ENCODE results near the gene WDR91.

WDR91 gene

GRCh38 chr7:135207406-135208101, 3.8 kb downstream of the WDR91 start:
- no peaks in the 10 kb centered on the region for H3K9me3 ChIP-seq (ENCODE audit: control insufficient read depth, low read length)
- H3K4me1 ChIP-seq (ENCODE audit: control insufficient read depth, insufficient read depth, low read length): peaks cover 11% of the 10 kb centered on the region
- no peak overlapping the region for H3K9ac ChIP-seq (ENCODE audit: low read length)
- no peaks in the 10 kb centered on the region for H3K27me3 ChIP-seq (replicated peaks; ENCODE audit: control insufficient read depth, insufficient read depth, low read length)
- peaks cover 14% of the 10 kb centered on the region for H3K36me3 ChIP-seq (ENCODE audit: control insufficient read depth, insufficient read depth, low read length, severe bottlenecking)
- no peak for DNase-seq (ENCODE audit: low read depth)
- no peak overlapping the region for H3K4me3 ChIP-seq (ENCODE audit: low read length)

GRCh38 chr7:135206941-135207391, 4.4 kb downstream of the WDR91 start:
- no peak for DNase-seq (ENCODE audit: low read depth)

GRCh38 chr7:135205850-135206249, 5.5 kb downstream of the WDR91 start:
- peaks cover 27% of the 10 kb centered on the region for H3K36me3 ChIP-seq (ENCODE audit: control insufficient read depth, insufficient read depth, low read length, severe bottlenecking)
- no peak for DNase-seq (ENCODE audit: low read depth)
- no peaks in the 10 kb centered on the region for H3K9me3 ChIP-seq (ENCODE audit: control insufficient read depth, low read length)
- H3K27me3 ChIP-seq (replicated peaks; ENCODE audit: control insufficient read depth, insufficient read depth, low read length): no peaks in the 10 kb centered on the region
- H3K4me1 ChIP-seq (ENCODE audit: control insufficient read depth, insufficient read depth, low read length): peaks cover 11% of the 10 kb centered on the region
- H3K9ac ChIP-seq (ENCODE audit: low read length): no peak overlapping the region
- H3K4me3 ChIP-seq (ENCODE audit: low read length): no peak overlapping the region

More at GRCh38 chr7:135206941-135207391, 4.4 kb downstream of the WDR91 start:
- Histone ChIP-seq H3K4me1 (ENCODE audit: control insufficient read depth, insufficient read depth, low read length) (peaks cover 11% of the 10 kb centered on the region), H3K36me3 (ENCODE audit: control insufficient read depth, insufficient read depth, low read length, severe bottlenecking) (peaks cover 18% of the 10 kb centered on the region), H3K4me3 (ENCODE audit: low read length) (no peak overlapping the region), H3K9ac (ENCODE audit: low read length) (no peak overlapping the region), H3K9me3 (ENCODE audit: control insufficient read depth, low read length) (no peaks in the 10 kb centered on the region), H3K27me3 (replicated peaks; ENCODE audit: control insufficient read depth, insufficient read depth, low read length) (no peaks in the 10 kb centered on the region)

DNA sequence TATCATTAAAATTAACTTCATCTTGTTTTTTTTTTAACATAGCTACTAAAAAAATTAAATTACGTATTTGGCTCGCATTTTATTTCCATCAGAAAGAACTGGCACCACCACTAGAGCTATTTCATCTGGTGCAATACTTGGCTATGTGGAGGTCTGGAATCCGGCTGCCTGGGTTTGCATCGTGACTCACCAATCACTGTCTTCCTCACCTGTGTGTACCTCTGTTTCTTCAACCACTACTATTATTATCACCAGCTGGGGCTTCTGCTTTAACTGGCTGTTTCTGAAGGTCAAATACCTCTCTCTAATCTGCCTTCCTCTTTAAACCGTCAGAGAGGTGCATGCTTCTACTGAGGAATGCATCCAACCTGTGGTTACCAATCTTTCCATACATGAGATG, 6.5 kb downstream of the WDR91 start:
- no peak overlapping the region for H3K9ac ChIP-seq (ENCODE audit: low read length)
- H3K9me3 ChIP-seq (ENCODE audit: control insufficient read depth, low read length): no peaks in the 10 kb centered on the region
- DNase-seq (ENCODE audit: low read depth): no peak
- peaks cover 4% of the 10 kb centered on the region for H3K4me1 ChIP-seq (ENCODE audit: control insufficient read depth, insufficient read depth, low read length)
- H3K4me3 ChIP-seq (ENCODE audit: low read length): no peak overlapping the region
- peaks cover 35% of the 10 kb centered on the region for H3K36me3 ChIP-seq (ENCODE audit: control insufficient read depth, insufficient read depth, low read length, severe bottlenecking)
- no peaks in the 10 kb centered on the region for H3K27me3 ChIP-seq (replicated peaks; ENCODE audit: control insufficient read depth, insufficient read depth, low read length)

- Histone ChIP-seq H3K27me3 (replicated peaks; ENCODE audit: control insufficient read depth, insufficient read depth, low read length) (no peaks in the 10 kb centered on the region), H3K9me3 (ENCODE audit: control insufficient read depth, low read length) (no peaks in the 10 kb centered on the region), H3K36me3 (ENCODE audit: control insufficient read depth, insufficient read depth, low read length, severe bottlenecking) (peaks cover 40% of the 10 kb centered on the region), H3K4me3 (ENCODE audit: low read length) (no peak overlapping the region), H3K9ac (ENCODE audit: low read length) (no peak overlapping the region), H3K4me1 (ENCODE audit: control insufficient read depth, insufficient read depth, low read length) (peaks cover under 1% of the 10 kb centered on the region)
- DNase-seq (ENCODE audit: low read depth): no peak
Observed at GRCh38 chr7:135204341-135204749, 7.0 kb downstream of the WDR91 start.

DNA sequence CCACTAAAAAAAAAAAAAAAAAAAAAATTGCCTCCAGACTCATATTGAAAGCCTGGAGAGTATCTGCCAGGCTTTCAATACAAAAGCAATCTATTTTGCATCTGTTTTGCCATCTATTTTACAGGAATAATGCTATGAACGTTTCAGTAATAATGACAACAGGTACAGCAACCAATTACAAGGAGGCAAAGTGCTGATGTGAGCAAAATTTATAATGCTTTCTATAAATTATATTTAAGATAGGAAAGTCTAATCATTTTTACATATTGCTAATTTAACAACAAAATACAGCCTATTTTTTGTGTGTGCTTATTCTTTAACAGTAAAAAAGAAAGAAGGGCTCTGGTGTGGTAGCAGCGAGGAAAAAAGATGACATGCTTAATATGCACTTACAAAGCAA, 10.0 kb downstream of the WDR91 start:
- Histone ChIP-seq H3K4me3 (ENCODE audit: low read length) (no peak overlapping the region), H3K27me3 (replicated peaks; ENCODE audit: control insufficient read depth, insufficient read depth, low read length) (no peaks in the 10 kb centered on the region), H3K9ac (ENCODE audit: low read length) (no peak overlapping the region), H3K36me3 (ENCODE audit: control insufficient read depth, insufficient read depth, low read length, severe bottlenecking) (peaks cover 62% of the 10 kb centered on the region), H3K4me1 (ENCODE audit: control insufficient read depth, insufficient read depth, low read length) (no peaks in the 10 kb centered on the region), H3K9me3 (ENCODE audit: control insufficient read depth, low read length) (no peaks in the 10 kb centered on the region)
- DNase-seq (ENCODE audit: low read depth): no peak

DNA sequence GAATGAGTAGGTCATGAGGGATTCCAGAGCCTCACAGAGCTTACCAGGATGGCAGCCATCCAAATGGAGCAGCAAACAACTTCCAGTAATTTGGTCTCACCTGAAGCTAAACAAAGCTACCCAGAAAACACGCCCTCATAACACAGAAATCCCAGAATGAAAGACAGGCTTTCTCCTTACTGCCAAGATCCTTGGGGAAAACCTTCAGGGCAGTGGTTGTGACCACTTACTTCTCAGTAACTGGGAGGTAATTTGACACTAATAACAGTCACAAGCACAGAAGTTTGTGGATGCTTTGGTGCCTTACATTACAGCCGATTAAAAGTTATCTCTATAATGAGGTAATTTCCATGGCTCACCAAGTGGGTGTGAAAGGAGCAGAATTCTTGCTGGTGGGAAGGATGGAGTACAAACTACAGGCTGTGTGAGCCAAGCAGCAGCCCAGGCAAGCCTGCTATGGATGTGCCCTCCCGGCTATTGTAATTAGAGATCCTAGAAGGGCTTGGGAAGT, 10.4 kb downstream of the WDR91 start:
- H3K9ac ChIP-seq (ENCODE audit: low read length): no peak overlapping the region
- H3K4me3 ChIP-seq (ENCODE audit: low read length): no peak overlapping the region
- no peak for DNase-seq (ENCODE audit: low read depth)
- no peaks in the 10 kb centered on the region for H3K4me1 ChIP-seq (ENCODE audit: control insufficient read depth, insufficient read depth, low read length)
- H3K36me3 ChIP-seq (ENCODE audit: control insufficient read depth, insufficient read depth, low read length, severe bottlenecking): peaks cover 66% of the 10 kb centered on the region
- H3K27me3 ChIP-seq (replicated peaks; ENCODE audit: control insufficient read depth, insufficient read depth, low read length): no peaks in the 10 kb centered on the region
- H3K9me3 ChIP-seq (ENCODE audit: control insufficient read depth, low read length): no peaks in the 10 kb centered on the region

- peaks cover 76% of the 10 kb centered on the region for H3K36me3 ChIP-seq (ENCODE audit: control insufficient read depth, insufficient read depth, low read length, severe bottlenecking)
- DNase-seq (ENCODE audit: low read depth): no peak
- H3K9me3 ChIP-seq (ENCODE audit: control insufficient read depth, low read length): no peaks in the 10 kb centered on the region
- no peaks in the 10 kb centered on the region for H3K27me3 ChIP-seq (replicated peaks; ENCODE audit: control insufficient read depth, insufficient read depth, low read length)
- no peak overlapping the region for H3K9ac ChIP-seq (ENCODE audit: low read length)
- H3K4me3 ChIP-seq (ENCODE audit: low read length): no peak overlapping the region
- H3K4me1 ChIP-seq (ENCODE audit: control insufficient read depth, insufficient read depth, low read length): peaks cover 2% of the 10 kb centered on the region
Observed at GRCh38 chr7:135199439-135199838, 11.9 kb downstream of the WDR91 start.

DNA sequence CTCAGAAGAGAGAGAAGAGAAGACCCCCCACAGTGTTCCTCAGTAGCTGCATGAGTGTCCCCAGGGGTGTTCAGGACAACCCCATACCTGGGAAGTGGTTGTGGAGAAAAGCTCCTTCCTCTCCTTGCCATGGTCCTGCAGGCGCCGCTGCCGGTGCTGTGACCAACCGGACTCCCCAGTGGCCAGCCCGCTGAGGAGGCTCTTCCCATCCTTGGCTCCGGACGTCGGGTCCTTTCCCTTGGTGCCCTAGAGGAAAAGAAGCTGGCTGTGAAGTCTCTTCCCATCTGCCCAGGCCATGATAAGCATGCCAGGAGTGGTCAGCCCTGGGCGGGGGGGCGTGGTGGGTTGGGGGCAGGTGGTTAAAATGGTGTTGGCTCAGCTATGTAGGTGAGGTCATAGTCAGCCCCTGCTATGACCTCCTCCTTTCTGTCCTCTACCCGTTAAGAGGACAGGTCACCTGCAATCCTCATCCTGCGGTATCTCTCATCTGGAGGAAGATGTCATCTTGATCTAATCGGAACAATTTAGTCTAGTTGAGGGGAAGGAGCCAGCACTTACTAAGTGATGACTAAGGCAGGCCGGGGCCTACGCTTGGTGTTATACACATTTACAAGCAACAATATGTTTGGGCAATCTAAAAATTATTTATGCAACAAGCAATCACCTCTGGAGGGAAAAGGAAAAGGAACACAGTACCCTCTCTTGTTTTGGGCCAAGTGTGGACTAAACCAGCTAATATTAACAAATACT, 13.2 kb downstream of the WDR91 start:
- peak; percentile 14 for DNase-seq (ENCODE audit: low read depth)
- no peak overlapping the region for H3K4me3 ChIP-seq (ENCODE audit: low read length)
- H3K9ac ChIP-seq (ENCODE audit: low read length): no peak overlapping the region
- no peaks in the 10 kb centered on the region for H3K27me3 ChIP-seq (replicated peaks; ENCODE audit: control insufficient read depth, insufficient read depth, low read length)
- no peaks in the 10 kb centered on the region for H3K9me3 ChIP-seq (ENCODE audit: control insufficient read depth, low read length)
- peaks cover 77% of the 10 kb centered on the region for H3K36me3 ChIP-seq (ENCODE audit: control insufficient read depth, insufficient read depth, low read length, severe bottlenecking)
- H3K4me1 ChIP-seq (ENCODE audit: control insufficient read depth, insufficient read depth, low read length): peaks cover 2% of the 10 kb centered on the region

- Histone ChIP-seq H3K9ac (ENCODE audit: low read length) (no peak overlapping the region), H3K27me3 (replicated peaks; ENCODE audit: control insufficient read depth, insufficient read depth, low read length) (no peaks in the 10 kb centered on the region), H3K4me1 (ENCODE audit: control insufficient read depth, insufficient read depth, low read length) (peaks cover 2% of the 10 kb centered on the region), H3K4me3 (ENCODE audit: low read length) (no peak overlapping the region), H3K9me3 (ENCODE audit: control insufficient read depth, low read length) (no peaks in the 10 kb centered on the region), H3K36me3 (ENCODE audit: control insufficient read depth, insufficient read depth, low read length, severe bottlenecking) (peaks cover 82% of the 10 kb centered on the region)
- DNase-seq (ENCODE audit: low read depth): no peak
Observed at GRCh38 chr7:135197343-135197742, 14.0 kb downstream of the WDR91 start.

- H3K9me3 ChIP-seq (ENCODE audit: control insufficient read depth, low read length): no peaks in the 10 kb centered on the region
- H3K9ac ChIP-seq (ENCODE audit: low read length): no peak overlapping the region
- peaks cover 2% of the 10 kb centered on the region for H3K4me1 ChIP-seq (ENCODE audit: control insufficient read depth, insufficient read depth, low read length)
- H3K36me3 ChIP-seq (ENCODE audit: control insufficient read depth, insufficient read depth, low read length, severe bottlenecking): peaks cover 75% of the 10 kb centered on the region
- DNase-seq (ENCODE audit: low read depth): no peak
- H3K4me3 ChIP-seq (ENCODE audit: low read length): no peak overlapping the region
- no peaks in the 10 kb centered on the region for H3K27me3 ChIP-seq (replicated peaks; ENCODE audit: control insufficient read depth, insufficient read depth, low read length)
Observed at GRCh38 chr7:135195968-135196629, 15.2 kb downstream of the WDR91 start.
